Natural killer cell (primary cell): ENCODE measurements around the gene KREMEN1. TPM values are rescaled to one million over a fixed set of nuclear protein-coding genes. Genes with fewer than 3 reads are reported as not detected.

Experiments used
- ATAC-seq, 3 donors: fragments of 150-1000 bp in 2 of 3; fragments of 200-7000 bp in 1 of 3; cut with Tn5 transposase; 1 replicate in 1 of 3; 2 replicates in 2 of 3; pipeline ENCODE4 v1.10.0; 2021; ENCODE audit warnings: mild to moderate bottlenecking in 2 of 3, moderate library complexity in 2 of 3
- DNase-seq, 2 donors: peaks; one replicate each; pipeline versions ENCODE4 v3.0.0 to v3.0.0-alpha.2; 2013 to 2021; ENCODE audit warnings: mixed read lengths in 1 of 2
- H3K27ac ChIP-seq: one replicate; pipeline ENCODE4 v1.5.1; 2013; ENCODE audit warnings: mild to moderate bottlenecking, low read length
- H3K27me3 ChIP-seq: one replicate; pipeline ENCODE4 v1.6.1; 2013; ENCODE audit warnings: low read length; ENCODE audit not compliant: control insufficient read depth, insufficient read depth
- H3K36me3 ChIP-seq: one replicate; pipeline ENCODE4 v1.6.1; 2013; ENCODE audit warnings: low read length; ENCODE audit not compliant: control insufficient read depth, insufficient read depth
- H3K4me1 ChIP-seq: one replicate; pipeline ENCODE4 v1.6.1; 2013; ENCODE audit warnings: low read length; ENCODE audit not compliant: control insufficient read depth, insufficient read depth
- H3K4me3 ChIP-seq: one replicate; pipeline ENCODE4 v1.5.1; 2013; ENCODE audit warnings: low read length
- H3K9me3 ChIP-seq: one replicate; pipeline ENCODE4 v1.6.1; 2013; ENCODE audit warnings: low read length; ENCODE audit not compliant: control insufficient read depth, insufficient read depth
- H3K27ac Mint-ChIP-seq, 2 donors: one replicate each; pipeline ENCODE4 v1.8.0; 2022; ENCODE audit warnings: mild to moderate bottlenecking in 2 of 2, mixed read lengths in 2 of 2, moderate library complexity in 1 of 2
- H3K27me3 Mint-ChIP-seq, 2 donors: one replicate each; pipeline ENCODE4 v1.8.0; 2022; ENCODE audit warnings: low read depth in 2 of 2, mixed read lengths in 2 of 2
- H3K36me3 Mint-ChIP-seq: one replicate; pipeline ENCODE4 v1.8.0; 2022; ENCODE audit warnings: mixed read lengths
- H3K4me1 Mint-ChIP-seq, 2 donors: one replicate each; pipeline ENCODE4 v1.8.0; 2022; ENCODE audit warnings: mixed read lengths in 2 of 2
- H3K4me3 Mint-ChIP-seq: one replicate; pipeline ENCODE4 v1.8.0; 2022; ENCODE audit warnings: mild to moderate bottlenecking, moderate library complexity, mixed read lengths
- H3K9me3 Mint-ChIP-seq, 2 donors: one replicate each; pipeline ENCODE4 v1.8.0; 2022; ENCODE audit warnings: mixed read lengths in 2 of 2
- CTCF ChIP-seq: fragments of 200-600 bp; IDR thresholded peaks from one replicate; pipeline ENCODE4 v1.8.0; 2022; ENCODE audit warnings: antibody characterized with exemption
- WGBS: methylation state at CpG from one replicate; pipeline ENCODE4 v1.1.7; 2013; ENCODE audit warnings: missing lambda C conversion rate; ENCODE audit not compliant: insufficient coverage; 5-methylcytosine and 5-hydroxymethylcytosine counted together
- intact Hi-C: fragments of 100-400 bp; cut with micrococcal nuclease; formaldehyde crosslinking; loops from one replicate; pipeline ENCODE4 v1.14.2; 2022
- total RNA-seq, 4 donors: library from RNA; stranded (reverse); fragments of 120-200 nt in 1 of 4; gene quantifications; one replicate each; pipeline versions ENCODE4 v1.2.3 to v1.2.4, GENCODE V29; 2013 to 2022

The KREMEN1 gene
- total RNA-seq, 3 donors from 2014 or later (not counting 1 experiment from before 2014, with no cell fraction given): 0.23 TPM; not detected in 2

GRCh38 chr22:29186302-29186701 is 113.5 kb downstream of the KREMEN1 start:
- no peaks in the 10 kb centered on the region for H3K4me1 Mint-ChIP-seq
- H3K4me3 ChIP-seq: no peak overlapping the region
- no peak overlapping the region for H3K27ac Mint-ChIP-seq
- no peaks in the 10 kb centered on the region for H3K36me3 Mint-ChIP-seq
- no peaks in the 10 kb centered on the region for H3K4me1 ChIP-seq
- ATAC-seq: no peak
- TF ChIP-seq CTCF: no peak
- 100% methylated on average over 1 of the region's 1 CpG for WGBS
- H3K27ac ChIP-seq: no peak overlapping the region
- H3K27me3 Mint-ChIP-seq: no peaks in the 10 kb centered on the region
- no peaks in the 10 kb centered on the region for H3K36me3 ChIP-seq
- no peaks in the 10 kb centered on the region for H3K9me3 Mint-ChIP-seq
- H3K4me3 Mint-ChIP-seq: no peak overlapping the region
- no peaks in the 10 kb centered on the region for H3K9me3 ChIP-seq
- H3K27me3 ChIP-seq: no peaks in the 10 kb centered on the region
- intact Hi-C loops: no loop called here
- DNase-seq: no peak

- intact Hi-C loops: no loop called here
- no peaks in the 10 kb centered on the region for H3K36me3 Mint-ChIP-seq
- H3K27me3 ChIP-seq: no peaks in the 10 kb centered on the region
- DNase-seq: no peak
- TF ChIP-seq CTCF: no peak
- no peaks in the 10 kb centered on the region for H3K36me3 ChIP-seq
- no peak overlapping the region for H3K4me3 Mint-ChIP-seq
- no peaks in the 10 kb centered on the region for H3K4me1 ChIP-seq
- no peak overlapping the region for H3K4me3 ChIP-seq
- H3K27me3 Mint-ChIP-seq: no peaks in the 10 kb centered on the region
- H3K27ac ChIP-seq: no peak overlapping the region
- no peaks in the 10 kb centered on the region for H3K9me3 ChIP-seq
- no peaks in the 10 kb centered on the region for H3K9me3 Mint-ChIP-seq
- no peak for ATAC-seq
- 91% methylated on average over 7 of the region's 7 CpGs for WGBS
- no peaks in the 10 kb centered on the region for H3K4me1 Mint-ChIP-seq
- no peak overlapping the region for H3K27ac Mint-ChIP-seq
These were observed 115.0 kb downstream of the KREMEN1 start for GRCh38 chr22:29187831-29188230.

- H3K27ac Mint-ChIP-seq: no peak overlapping the region
- DNase-seq: no peak
- no peak for TF ChIP-seq CTCF
- no peaks in the 10 kb centered on the region for H3K27me3 ChIP-seq
- no peaks in the 10 kb centered on the region for H3K4me1 ChIP-seq
- no peaks in the 10 kb centered on the region for H3K36me3 ChIP-seq
- no peak overlapping the region for H3K4me3 ChIP-seq
- WGBS: 80% methylated on average over 8 of the region's 8 CpGs
- H3K27ac ChIP-seq: no peak overlapping the region
- H3K9me3 ChIP-seq: no peaks in the 10 kb centered on the region
- no peaks in the 10 kb centered on the region for H3K4me1 Mint-ChIP-seq
- H3K4me3 Mint-ChIP-seq: no peak overlapping the region
- ATAC-seq: no peak
- intact Hi-C loops: no loop called here
- H3K36me3 Mint-ChIP-seq: no peaks in the 10 kb centered on the region
- H3K27me3 Mint-ChIP-seq: no peaks in the 10 kb centered on the region
- no peaks in the 10 kb centered on the region for H3K9me3 Mint-ChIP-seq
These were observed 117.2 kb downstream of the KREMEN1 start for GRCh38 chr22:29190051-29190450.

- no peaks in the 10 kb centered on the region for H3K4me1 ChIP-seq
These were observed 118.1 kb downstream of the KREMEN1 start for GRCh38 chr22:29190918-29191317.

More at GRCh38 chr22:29190918-29191317, 118.1 kb downstream of the KREMEN1 start:
- no peaks in the 10 kb centered on the region for H3K9me3 Mint-ChIP-seq
- no peaks in the 10 kb centered on the region for H3K9me3 ChIP-seq
- no peaks in the 10 kb centered on the region for H3K36me3 Mint-ChIP-seq
- intact Hi-C loops: no loop called here
- peaks cover 0 to 5% of the 10 kb centered on the region in 2 donors for H3K4me1 Mint-ChIP-seq
- DNase-seq: no peak
- H3K27ac ChIP-seq: no peak overlapping the region
- H3K36me3 ChIP-seq: no peaks in the 10 kb centered on the region
- H3K27ac Mint-ChIP-seq: no peak overlapping the region
- ATAC-seq: no peak
- no peaks in the 10 kb centered on the region for H3K27me3 Mint-ChIP-seq
- H3K4me3 Mint-ChIP-seq: no peak overlapping the region
- no peak overlapping the region for H3K4me3 ChIP-seq
- WGBS: 97% methylated on average over 10 of the region's 10 CpGs
- H3K27me3 ChIP-seq: no peaks in the 10 kb centered on the region
- TF ChIP-seq CTCF: no peak
